ENCODE data around the gene ANK2. TPM values are rescaled to one million over a fixed set of nuclear protein-coding genes. Genes with fewer than 3 reads are reported as not detected.

The ANK2 gene
- polyA plus RNA-seq, 1 experiment = 1.3 TPM

DNA sequence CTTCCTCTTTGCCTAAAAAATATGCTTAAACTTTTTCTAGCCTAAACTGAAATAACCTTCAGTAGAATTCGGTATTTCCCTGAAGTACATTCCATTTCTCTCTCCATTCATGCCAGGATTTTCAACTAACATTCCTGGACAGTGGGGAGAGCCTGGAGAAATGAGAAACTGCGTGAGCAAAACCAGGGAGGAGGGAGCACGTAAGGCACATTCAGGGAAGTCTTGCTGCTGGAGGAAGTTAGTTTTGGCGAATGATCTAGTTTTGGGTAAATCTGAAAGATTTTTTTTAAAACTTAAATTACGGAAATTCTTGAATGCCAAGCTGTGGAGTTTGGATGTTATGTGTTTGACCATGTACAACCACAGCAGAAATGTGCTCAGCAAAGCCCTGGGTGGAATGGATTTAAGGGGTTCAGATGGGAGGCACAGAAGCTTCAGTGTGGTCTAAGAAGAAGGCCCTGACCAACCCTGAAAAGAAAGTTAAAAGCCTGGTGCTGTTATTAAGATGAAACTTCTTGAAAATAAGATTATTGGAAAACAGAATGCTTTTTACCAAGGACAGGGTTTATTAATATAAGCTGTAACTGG is 347.8 kb downstream of the ANK2 start:
- no peak overlapping the region for H3K4me3 ChIP-seq (ENCODE audit: low read depth, low read length)
- ChIA-PET POLR2A (no interaction called here), CTCF (interaction anchor here (0.6 to 1.8 kb wide), 5 partner anchors 72 to 987 kb away, joined by 3 to 8 read pairs (median 4); no protein-coding TSS in a partner anchor)
- H3K27ac ChIP-seq (ENCODE audit: low read depth, low read length) = peak overlapping the region; percentile 53
- peak; percentile 51 for DNase-seq (ENCODE audit: low read depth, low spot score)
- H3K27me3 ChIP-seq (ENCODE audit: control insufficient read depth, insufficient read depth, low read length) = no peaks in the 10 kb centered on the region
- H3K9me3 ChIP-seq (ENCODE audit: control insufficient read depth, insufficient read depth, low read length) = no peaks in the 10 kb centered on the region
- TF ChIP-seq CTCF (IDR thresholded peaks at IDR 0.05; ENCODE audit: low read depth, low read length) = no peak

GRCh38 chr4:113398441-113399143 is 349.1 kb downstream of the ANK2 start:
- CTCF ChIA-PET = interaction anchor here (1.8 kb wide), 1 partner anchor 986 kb away, joined by 8 read pairs; no protein-coding TSS in a partner anchor
- Histone ChIP-seq H3K9me3 (ENCODE audit: control insufficient read depth, insufficient read depth, low read length) (no peaks in the 10 kb centered on the region), H3K27me3 (ENCODE audit: control insufficient read depth, insufficient read depth, low read length) (no peaks in the 10 kb centered on the region), H3K27ac (ENCODE audit: low read depth, low read length) (no peak overlapping the region), H3K4me3 (ENCODE audit: low read depth, low read length) (no peak overlapping the region)
- TF ChIP-seq CTCF (IDR thresholded peaks at IDR 0.05; ENCODE audit: low read depth, low read length) = no peak
- POLR2A ChIA-PET = no interaction called here
- DNase-seq (ENCODE audit: low read depth, low spot score) = no peak

DNA sequence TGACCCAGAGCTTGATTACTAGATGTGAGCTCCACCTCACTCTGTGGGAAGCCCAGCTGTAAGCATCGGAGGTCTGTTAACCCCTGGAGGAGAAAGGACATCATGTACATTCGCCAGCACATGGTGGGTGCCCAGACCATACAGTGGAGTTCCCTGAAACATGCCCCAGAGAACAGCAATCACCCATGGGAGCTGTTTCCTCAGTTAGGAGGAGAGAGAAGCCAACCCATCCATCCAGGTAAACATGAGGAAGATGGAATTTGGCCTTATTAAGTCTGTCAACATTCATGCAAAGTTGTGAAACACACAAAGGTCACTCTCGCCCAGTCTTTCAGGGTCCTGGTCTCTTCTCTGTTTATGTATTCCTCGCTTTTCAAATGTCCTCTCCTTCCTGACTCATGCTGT is 354.7 kb downstream of the ANK2 start:
- Histone ChIP-seq H3K27ac (ENCODE audit: low read depth, low read length) (no peak overlapping the region), H3K4me3 (ENCODE audit: low read depth, low read length) (no peak overlapping the region), H3K27me3 (ENCODE audit: control insufficient read depth, insufficient read depth, low read length) (no peaks in the 10 kb centered on the region), H3K9me3 (ENCODE audit: control insufficient read depth, insufficient read depth, low read length) (no peaks in the 10 kb centered on the region)
- POLR2A ChIA-PET = no interaction called here
- no peak for TF ChIP-seq CTCF (IDR thresholded peaks at IDR 0.05; ENCODE audit: low read depth, low read length)
- CTCF ChIA-PET = interaction anchor here (1.0 kb wide), 1 partner anchor 9 kb away, joined by 6 read pairs; no protein-coding TSS in a partner anchor
- no peak for DNase-seq (ENCODE audit: low read depth, low spot score)

DNA sequence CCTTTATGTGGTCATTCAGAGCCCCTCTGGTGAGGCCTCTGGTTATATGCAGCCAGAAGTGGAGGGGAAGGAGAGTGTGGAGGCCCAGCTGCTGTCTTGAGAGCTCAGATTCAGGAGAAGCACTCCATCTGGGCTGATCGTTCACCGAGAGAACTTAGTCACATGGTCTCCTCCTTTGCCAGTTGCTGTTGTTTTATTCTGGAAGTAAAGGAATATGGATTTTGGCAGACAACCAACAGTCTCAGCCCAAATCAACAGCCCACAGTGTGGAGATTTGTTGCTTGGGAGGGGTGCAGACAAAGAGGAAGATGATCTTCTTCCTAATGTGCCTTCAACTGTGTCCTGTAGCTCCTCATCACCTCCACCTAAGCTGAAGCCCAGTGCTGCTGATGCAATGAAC is 355.4 kb downstream of the ANK2 start:
- TF ChIP-seq CTCF (IDR thresholded peaks at IDR 0.05; ENCODE audit: low read depth, low read length) = no peak
- ChIA-PET POLR2A (no interaction called here), CTCF (interaction anchor here (1.3 kb wide), 1 partner anchor 10 kb away, joined by 7 read pairs; no protein-coding TSS in a partner anchor)
- H3K4me3 ChIP-seq (ENCODE audit: low read depth, low read length) = no peak overlapping the region
- no peaks in the 10 kb centered on the region for H3K27me3 ChIP-seq (ENCODE audit: control insufficient read depth, insufficient read depth, low read length)
- no peak for DNase-seq (ENCODE audit: low read depth, low spot score)
- H3K27ac ChIP-seq (ENCODE audit: low read depth, low read length) = no peak overlapping the region
- no peaks in the 10 kb centered on the region for H3K9me3 ChIP-seq (ENCODE audit: control insufficient read depth, insufficient read depth, low read length)

Data from AG04450 (cell line).